Measurements from ENCODE around the gene COQ4. TPM values are rescaled to one million over a fixed set of nuclear protein-coding genes. Genes with fewer than 3 reads are reported as not detected.
"Not testable (repeated sequence)": the region's sequence is repeated elsewhere in the genome, so short reads cannot be mapped to it uniquely, and the experiment has no call there.

The COQ4 gene
- total RNA-seq, 1 experiment from 2014 or later, result 45.3 TPM

DNA sequence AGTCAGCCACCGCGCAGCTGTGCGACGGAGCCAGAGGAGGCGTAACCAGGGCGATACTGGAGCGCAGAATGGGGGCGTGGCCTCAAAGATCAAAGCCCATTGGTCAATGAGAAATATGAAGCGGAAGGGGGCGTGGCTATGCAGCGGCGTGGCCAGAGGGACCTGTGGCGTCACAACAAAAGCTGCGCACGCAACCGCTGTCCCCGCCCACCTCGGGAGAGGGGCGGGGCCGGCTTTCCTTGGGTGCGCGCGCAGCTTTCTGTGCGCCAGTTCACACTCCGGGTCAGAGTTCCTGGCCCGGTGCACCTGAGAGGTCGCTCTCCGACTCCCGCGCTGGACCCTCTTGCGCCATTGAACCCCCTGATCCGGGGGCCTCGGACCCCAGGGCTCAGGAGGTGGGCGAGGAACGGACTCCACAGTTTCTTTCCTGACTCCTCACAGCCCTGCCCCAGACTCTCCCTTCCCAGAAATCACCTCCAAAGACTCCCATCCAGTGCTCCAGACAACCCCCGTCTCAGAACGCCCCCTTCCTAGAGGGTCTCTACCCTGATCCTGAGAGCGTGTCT is 46.5 kb upstream of the COQ4 start, which contains the start of gene SWI5 (continued):
- TF ChIP-seq ZNF671 (CRISPR knock-in tag; IDR thresholded peaks at IDR 0.05) (no peak), TP53 (CRISPR knock-in tag; IDR thresholded peaks at IDR 0.05) (no peak), NR2C2 (CRISPR knock-in tag; IDR thresholded peaks at IDR 0.05) (no peak), ELF4 (CRISPR knock-in tag; IDR thresholded peaks at IDR 0.05; ENCODE audit: low read depth) (no peak), ZNF423 (CRISPR knock-in tag; IDR thresholded peaks at IDR 0.05) (no peak), CREM (CRISPR knock-in tag; IDR thresholded peaks at IDR 0.05) (peak; percentile 72), JAZF1 (CRISPR knock-in tag; IDR thresholded peaks at IDR 0.05) (no peak), SP1 (CRISPR knock-in tag; conservative IDR thresholded peaks at IDR 0.05) (peak; percentile 90)
- TF ChIP-seq, protein P1, sequence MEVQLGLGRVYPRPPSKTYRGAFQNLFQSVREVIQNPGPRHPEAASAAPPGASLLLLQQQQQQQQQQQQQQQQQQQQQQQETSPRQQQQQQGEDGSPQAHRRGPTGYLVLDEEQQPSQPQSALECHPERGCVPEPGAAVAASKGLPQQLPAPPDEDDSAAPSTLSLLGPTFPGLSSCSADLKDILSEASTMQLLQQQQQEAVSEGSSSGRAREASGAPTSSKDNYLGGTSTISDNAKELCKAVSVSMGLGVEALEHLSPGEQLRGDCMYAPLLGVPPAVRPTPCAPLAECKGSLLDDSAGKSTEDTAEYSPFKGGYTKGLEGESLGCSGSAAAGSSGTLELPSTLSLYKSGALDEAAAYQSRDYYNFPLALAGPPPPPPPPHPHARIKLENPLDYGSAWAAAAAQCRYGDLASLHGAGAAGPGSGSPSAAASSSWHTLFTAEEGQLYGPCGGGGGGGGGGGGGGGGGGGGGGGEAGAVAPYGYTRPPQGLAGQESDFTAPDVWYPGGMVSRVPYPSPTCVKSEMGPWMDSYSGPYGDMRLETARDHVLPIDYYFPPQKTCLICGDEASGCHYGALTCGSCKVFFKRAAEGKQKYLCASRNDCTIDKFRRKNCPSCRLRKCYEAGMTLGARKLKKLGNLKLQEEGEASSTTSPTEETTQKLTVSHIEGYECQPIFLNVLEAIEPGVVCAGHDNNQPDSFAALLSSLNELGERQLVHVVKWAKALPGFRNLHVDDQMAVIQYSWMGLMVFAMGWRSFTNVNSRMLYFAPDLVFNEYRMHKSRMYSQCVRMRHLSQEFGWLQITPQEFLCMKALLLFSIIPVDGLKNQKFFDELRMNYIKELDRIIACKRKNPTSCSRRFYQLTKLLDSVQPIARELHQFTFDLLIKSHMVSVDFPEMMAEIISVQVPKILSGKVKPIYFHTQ (CRISPR knock-in tag; IDR thresholded peaks at IDR 0.05), result no peak
- TF ChIP-seq, protein P2, sequence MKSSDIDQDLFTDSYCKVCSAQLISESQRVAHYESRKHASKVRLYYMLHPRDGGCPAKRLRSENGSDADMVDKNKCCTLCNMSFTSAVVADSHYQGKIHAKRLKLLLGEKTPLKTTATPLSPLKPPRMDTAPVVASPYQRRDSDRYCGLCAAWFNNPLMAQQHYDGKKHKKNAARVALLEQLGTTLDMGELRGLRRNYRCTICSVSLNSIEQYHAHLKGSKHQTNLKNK (CRISPR knock-in tag; IDR thresholded peaks at IDR 0.05), result 0 out of 2 replicates have a peak, but pooled peaks have one; percentile 28
- TF ChIP-seq, protein P3, sequence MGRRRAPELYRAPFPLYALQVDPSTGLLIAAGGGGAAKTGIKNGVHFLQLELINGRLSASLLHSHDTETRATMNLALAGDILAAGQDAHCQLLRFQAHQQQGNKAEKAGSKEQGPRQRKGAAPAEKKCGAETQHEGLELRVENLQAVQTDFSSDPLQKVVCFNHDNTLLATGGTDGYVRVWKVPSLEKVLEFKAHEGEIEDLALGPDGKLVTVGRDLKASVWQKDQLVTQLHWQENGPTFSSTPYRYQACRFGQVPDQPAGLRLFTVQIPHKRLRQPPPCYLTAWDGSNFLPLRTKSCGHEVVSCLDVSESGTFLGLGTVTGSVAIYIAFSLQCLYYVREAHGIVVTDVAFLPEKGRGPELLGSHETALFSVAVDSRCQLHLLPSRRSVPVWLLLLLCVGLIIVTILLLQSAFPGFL (CRISPR knock-in tag; IDR thresholded peaks at IDR 0.05; ENCODE audit: borderline replicate concordance), result no peak
- TF ChIP-seq, protein P4, sequence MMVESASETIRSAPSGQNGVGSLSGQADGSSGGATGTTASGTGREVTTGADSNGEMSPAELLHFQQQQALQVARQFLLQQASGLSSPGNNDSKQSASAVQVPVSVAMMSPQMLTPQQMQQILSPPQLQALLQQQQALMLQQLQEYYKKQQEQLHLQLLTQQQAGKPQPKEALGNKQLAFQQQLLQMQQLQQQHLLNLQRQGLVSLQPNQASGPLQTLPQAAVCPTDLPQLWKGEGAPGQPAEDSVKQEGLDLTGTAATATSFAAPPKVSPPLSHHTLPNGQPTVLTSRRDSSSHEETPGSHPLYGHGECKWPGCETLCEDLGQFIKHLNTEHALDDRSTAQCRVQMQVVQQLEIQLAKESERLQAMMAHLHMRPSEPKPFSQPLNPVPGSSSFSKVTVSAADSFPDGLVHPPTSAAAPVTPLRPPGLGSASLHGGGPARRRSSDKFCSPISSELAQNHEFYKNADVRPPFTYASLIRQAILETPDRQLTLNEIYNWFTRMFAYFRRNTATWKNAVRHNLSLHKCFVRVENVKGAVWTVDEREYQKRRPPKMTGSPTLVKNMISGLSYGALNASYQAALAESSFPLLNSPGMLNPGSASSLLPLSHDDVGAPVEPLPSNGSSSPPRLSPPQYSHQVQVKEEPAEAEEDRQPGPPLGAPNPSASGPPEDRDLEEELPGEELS (CRISPR knock-in tag; IDR thresholded peaks at IDR 0.05), result peak; percentile 37; the same call in 1 of the 2 replicates
- TF ChIP-seq, protein P5, sequence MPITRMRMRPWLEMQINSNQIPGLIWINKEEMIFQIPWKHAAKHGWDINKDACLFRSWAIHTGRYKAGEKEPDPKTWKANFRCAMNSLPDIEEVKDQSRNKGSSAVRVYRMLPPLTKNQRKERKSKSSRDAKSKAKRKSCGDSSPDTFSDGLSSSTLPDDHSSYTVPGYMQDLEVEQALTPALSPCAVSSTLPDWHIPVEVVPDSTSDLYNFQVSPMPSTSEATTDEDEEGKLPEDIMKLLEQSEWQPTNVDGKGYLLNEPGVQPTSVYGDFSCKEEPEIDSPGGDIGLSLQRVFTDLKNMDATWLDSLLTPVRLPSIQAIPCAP (CRISPR knock-in tag; IDR thresholded peaks at IDR 0.05), result 0 out of 2 replicates have a peak, but pooled peaks have one; percentile 21

DNA sequence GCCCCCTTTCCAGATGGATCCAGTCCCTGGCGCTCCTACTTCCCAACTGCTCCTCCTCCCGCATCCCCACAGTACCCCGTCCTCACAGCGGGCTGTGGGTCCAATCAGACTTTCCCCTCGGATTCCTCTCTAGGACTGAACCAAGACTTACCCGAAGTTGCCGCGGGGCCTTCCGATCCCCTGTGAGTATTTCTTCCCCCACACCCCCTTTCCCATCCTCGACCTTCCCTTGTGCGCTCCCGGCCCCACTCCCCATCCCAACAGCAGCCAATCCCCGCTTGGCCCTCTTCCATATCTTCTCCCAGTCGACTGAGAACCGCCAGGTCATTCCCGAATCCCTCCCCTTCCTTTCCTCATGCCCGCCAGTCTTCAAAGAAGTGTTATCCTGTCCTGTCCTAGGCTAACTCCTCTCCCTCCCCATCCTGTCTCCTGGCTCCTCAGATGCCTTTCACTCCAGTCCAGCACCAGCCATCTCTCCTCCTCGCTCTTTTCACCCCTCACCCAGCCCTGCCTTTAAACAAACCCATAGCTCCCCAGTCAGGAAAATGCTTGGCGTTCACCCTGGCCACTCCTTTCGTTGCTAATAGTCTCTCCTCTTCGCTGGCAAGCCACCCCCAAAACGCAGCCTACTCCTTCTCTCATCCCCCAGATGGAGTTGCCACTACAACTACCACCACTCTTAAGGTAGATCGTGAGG is 45.9 kb upstream of the COQ4 start:
- DNase-seq (ENCODE audit: low spot score), result peak; percentile 45
- ChIA-PET POLR2A (interaction anchor here (0.5 to 1.0 kb wide), 7 partner anchors 19 to 179 kb away, joined by 3 to 10 read pairs (median 5); partner anchors contain the start of gene ODF2), CTCF (interaction anchor here (0.7 to 3.2 kb wide), 18 partner anchors 12 to 752 kb away, joined by 3 to 25 read pairs (median 5); partner anchors contain the start of genes CERCAM and SLC27A4)
- Mint-ChIP-seq H3K36me3 (peaks cover 9% of the 10 kb centered on the region), H3K27me3 (ENCODE audit: low read depth) (no peaks in the 10 kb centered on the region; the same call in 1 of the 2 replicates), H3K4me1 (peaks cover 14% of the 10 kb centered on the region), H3K27ac (peak overlapping the region; percentile 79), H3K9me3 (no peaks in the 10 kb centered on the region), H3K4me3 (peak overlapping the region; percentile 92)
- TF ChIP-seq, protein P6, sequence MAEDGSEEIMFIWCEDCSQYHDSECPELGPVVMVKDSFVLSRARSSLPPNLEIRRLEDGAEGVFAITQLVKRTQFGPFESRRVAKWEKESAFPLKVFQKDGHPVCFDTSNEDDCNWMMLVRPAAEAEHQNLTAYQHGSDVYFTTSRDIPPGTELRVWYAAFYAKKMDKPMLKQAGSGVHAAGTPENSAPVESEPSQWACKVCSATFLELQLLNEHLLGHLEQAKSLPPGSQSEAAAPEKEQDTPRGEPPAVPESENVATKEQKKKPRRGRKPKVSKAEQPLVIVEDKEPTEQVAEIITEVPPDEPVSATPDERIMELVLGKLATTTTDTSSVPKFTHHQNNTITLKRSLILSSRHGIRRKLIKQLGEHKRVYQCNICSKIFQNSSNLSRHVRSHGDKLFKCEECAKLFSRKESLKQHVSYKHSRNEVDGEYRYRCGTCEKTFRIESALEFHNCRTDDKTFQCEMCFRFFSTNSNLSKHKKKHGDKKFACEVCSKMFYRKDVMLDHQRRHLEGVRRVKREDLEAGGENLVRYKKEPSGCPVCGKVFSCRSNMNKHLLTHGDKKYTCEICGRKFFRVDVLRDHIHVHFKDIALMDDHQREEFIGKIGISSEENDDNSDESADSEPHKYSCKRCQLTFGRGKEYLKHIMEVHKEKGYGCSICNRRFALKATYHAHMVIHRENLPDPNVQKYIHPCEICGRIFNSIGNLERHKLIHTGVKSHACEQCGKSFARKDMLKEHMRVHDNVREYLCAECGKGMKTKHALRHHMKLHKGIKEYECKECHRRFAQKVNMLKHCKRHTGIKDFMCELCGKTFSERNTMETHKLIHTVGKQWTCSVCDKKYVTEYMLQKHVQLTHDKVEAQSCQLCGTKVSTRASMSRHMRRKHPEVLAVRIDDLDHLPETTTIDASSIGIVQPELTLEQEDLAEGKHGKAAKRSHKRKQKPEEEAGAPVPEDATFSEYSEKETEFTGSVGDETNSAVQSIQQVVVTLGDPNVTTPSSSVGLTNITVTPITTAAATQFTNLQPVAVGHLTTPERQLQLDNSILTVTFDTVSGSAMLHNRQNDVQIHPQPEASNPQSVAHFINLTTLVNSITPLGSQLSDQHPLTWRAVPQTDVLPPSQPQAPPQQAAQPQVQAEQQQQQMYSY (CRISPR knock-in tag; IDR thresholded peaks at IDR 0.05), result peak; percentile 89
- TF ChIP-seq, protein P7, sequence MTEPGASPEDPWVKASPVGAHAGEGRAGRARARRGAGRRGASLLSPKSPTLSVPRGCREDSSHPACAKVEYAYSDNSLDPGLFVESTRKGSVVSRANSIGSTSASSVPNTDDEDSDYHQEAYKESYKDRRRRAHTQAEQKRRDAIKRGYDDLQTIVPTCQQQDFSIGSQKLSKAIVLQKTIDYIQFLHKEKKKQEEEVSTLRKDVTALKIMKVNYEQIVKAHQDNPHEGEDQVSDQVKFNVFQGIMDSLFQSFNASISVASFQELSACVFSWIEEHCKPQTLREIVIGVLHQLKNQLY (CRISPR knock-in tag; IDR thresholded peaks at IDR 0.05), result no peak
- peak; percentile 31 for ATAC-seq

DNA sequence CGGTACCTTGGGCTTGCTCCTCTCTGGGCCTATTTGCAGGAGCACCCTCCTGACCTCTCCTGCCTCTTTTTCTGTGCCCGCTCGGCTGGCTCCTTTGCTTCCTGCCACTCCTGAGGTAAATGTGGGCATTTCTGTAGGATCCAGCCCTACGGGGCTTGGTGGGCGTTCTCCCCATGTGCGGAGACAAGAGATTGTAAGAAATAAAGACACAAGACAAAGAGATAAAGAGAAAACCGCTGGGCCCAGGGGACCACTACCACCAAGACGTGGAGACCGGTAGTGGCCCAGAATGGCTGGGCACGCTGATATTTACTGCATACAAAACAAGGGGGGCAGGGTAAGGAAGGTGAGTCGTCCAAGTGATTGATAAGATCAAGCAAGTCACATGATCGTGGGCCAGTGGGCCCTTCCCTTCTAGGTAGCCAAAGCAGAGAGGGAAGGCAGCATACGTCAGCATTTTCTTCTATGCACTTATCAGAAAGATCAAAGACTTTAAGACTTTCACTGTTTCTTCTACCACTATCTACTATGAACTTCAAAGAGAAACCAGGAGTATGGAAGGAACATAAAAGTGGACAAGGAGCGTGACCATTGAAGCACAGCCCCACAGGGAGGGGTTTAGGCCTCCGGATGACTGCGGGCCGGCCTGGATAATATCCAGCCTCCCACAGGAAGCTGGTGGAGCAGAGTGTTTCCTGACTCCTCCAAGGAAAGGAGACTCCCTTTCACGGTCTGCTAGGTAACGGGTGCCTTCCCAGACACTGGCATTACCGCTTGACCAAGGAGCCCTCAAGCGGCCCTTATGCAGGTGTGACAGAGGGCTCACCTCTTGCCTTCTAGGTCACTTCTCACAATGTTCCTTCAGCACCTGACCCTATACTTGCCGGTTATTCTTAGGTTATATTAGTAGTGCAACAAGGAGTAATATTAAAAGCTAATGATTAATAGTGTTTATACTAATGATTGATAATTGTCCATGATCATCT is 43.3 kb upstream of the COQ4 start:
- H3K27ac Mint-ChIP-seq; ATAC-seq; H3K4me3 Mint-ChIP-seq; DNase-seq (ENCODE audit: low spot score); H3K36me3 Mint-ChIP-seq; H3K9me3 Mint-ChIP-seq; H3K27me3 Mint-ChIP-seq (ENCODE audit: low read depth): not testable (repeated sequence)
- ChIA-PET POLR2A (interaction anchor here (0.7 kb wide), 1 partner anchor 1760 kb away, joined by 6 read pairs; no protein-coding TSS in a partner anchor), CTCF (interaction anchor here (0.5 kb wide), 1 partner anchor 586 kb away, joined by 3 read pairs; no protein-coding TSS in a partner anchor)
- H3K4me1 Mint-ChIP-seq, result peaks cover 14% of the 10 kb centered on the region
